Measurements from ENCODE around the gene RPS6KA6.
"Not testable (repeated sequence)": the region's sequence is repeated elsewhere in the genome, so short reads cannot be mapped to it uniquely, and the experiment has no call there.

RPS6KA6 gene

GRCh38 chrX:84165711-84166110 lies 22.3 kb downstream of the RPS6KA6 start:
- in situ Hi-C loops (cut with HindIII; ENCODE audit: low sequenced_read_pairs), result no loop called here

DNA sequence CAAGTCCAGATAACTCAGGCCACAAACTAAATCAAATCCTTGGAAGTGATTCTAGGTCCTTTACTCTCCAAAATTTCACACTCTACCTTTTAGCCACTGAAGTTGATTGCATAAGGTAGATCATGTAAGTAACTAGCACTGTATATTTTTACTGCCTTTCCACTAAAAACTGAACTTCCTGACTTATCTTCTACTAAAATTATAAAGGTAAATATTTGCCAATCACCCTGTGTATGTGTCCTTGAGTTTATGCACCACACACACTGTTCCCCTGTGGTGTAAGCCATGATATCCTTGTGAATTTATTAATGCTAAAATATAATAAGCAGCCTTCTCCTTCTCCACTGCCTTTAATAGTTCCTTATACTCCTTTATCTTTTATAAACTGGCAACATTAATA lies 25.6 kb downstream of the RPS6KA6 start:
- in situ Hi-C loops (cut with HindIII; ENCODE audit: low sequenced_read_pairs), result no loop called here

- in situ Hi-C loops (cut with HindIII; ENCODE audit: low sequenced_read_pairs), result no loop called here
Measured at GRCh38 chrX:84161641-84162040, 26.4 kb downstream of the RPS6KA6 start.

GRCh38 chrX:84160736-84161135 lies 27.3 kb downstream of the RPS6KA6 start:
- in situ Hi-C loops (cut with HindIII; ENCODE audit: low sequenced_read_pairs), result no loop called here

GRCh38 chrX:84156821-84157220 lies 31.2 kb downstream of the RPS6KA6 start:
- in situ Hi-C loops (cut with HindIII; ENCODE audit: low sequenced_read_pairs), result no loop called here

- in situ Hi-C loops (cut with HindIII; ENCODE audit: low sequenced_read_pairs), result no loop called here
Measured at GRCh38 chrX:84155938-84156337, 32.1 kb downstream of the RPS6KA6 start.

GRCh38 chrX:84153538-84153937 lies 34.5 kb downstream of the RPS6KA6 start:
- in situ Hi-C loops (cut with HindIII; ENCODE audit: low sequenced_read_pairs), result no loop called here

DNA sequence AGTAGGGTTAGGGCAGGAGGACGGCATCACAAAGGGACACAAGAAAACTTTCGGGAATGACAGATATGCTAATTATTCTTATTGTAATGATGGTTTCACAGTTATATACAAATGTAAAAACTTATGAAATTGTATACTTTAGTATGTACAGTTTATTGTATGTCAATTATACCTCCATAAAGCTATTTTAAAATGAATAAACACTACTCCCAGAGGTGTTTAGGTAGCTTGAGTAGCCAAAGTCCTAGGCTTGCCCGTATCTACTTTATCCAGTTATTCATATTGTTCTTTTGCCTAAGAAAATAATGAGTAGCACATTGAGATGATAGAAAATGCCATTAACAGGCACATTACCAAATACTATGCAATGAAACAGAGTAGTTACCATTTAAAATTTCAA lies 43.0 kb downstream of the RPS6KA6 start:
- in situ Hi-C loops (cut with HindIII; ENCODE audit: low sequenced_read_pairs), result no loop called here

GRCh38 chrX:84144281-84144680 lies 43.7 kb downstream of the RPS6KA6 start:
- in situ Hi-C loops (cut with HindIII; ENCODE audit: low sequenced_read_pairs), result no loop called here

GRCh38 chrX:84133023-84133422 lies 55.0 kb downstream of the RPS6KA6 start:
- in situ Hi-C loops (cut with HindIII; ENCODE audit: low sequenced_read_pairs), result no loop called here

- in situ Hi-C loops (cut with HindIII; ENCODE audit: low sequenced_read_pairs), result no loop called here
Measured at GRCh38 chrX:84123585-84123984, 64.4 kb downstream of the RPS6KA6 start.

DNA sequence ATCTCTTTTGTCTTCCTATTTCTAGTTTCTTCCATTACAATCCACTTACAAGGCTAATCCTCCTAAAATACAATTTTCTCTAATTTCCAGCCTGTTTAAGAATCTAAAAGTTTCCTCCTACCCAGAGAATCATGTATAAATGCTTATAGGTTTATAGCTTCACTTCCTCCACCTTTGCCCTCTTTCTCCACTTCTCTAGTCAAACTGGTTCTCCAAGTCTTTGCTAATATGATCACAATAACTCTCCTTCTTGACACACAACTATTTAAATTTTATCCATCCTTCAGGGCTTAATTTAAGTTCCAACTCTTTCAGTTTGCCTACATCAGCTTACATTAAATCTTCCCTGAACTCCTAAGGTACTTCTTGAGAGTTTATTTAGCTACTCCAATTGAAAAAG lies 69.2 kb downstream of the RPS6KA6 start:
- in situ Hi-C loops (cut with HindIII; ENCODE audit: low sequenced_read_pairs), result no loop called here

DNA sequence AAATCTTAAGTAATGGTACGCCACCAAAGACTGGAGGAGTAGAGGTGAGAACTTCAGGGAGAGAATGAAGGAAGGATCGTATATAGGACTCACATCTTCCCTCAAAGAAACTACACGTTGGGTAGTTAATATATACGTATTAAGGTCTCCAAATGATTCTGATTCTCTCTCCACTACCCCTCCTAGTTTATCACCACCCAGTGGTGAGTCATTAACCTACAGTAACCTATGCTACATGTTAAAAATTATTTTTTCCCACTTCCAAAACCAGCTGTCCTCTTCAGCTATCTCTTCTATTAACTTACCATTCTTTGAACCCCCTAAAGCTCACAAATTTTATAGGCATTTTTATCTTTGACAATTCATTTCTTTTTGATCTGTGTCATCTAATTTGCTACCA lies 69.7 kb downstream of the RPS6KA6 start:
- in situ Hi-C loops (cut with HindIII; ENCODE audit: low sequenced_read_pairs), result no loop called here

DNA sequence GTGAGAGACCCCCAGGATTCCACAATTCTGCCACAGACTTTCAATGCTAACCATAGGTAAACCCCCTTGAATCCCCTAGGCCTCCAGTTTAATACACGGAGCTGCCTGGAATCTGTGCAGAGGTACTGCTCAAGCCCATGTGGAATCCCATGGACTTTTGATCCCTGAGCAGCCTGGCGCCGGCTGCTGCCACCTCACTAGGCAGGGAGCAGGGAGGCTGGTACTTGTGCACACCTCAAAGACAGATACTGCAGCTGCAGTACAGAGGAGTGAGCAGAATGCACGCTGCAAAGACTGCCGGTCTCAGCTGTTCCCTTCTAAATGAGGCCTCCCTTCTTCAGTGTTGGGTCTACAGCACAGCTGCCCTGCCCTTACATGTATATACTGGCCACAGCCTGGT lies 79.4 kb downstream of the RPS6KA6 start:
- in situ Hi-C loops (cut with HindIII; ENCODE audit: low sequenced_read_pairs), result no loop called here

DNA sequence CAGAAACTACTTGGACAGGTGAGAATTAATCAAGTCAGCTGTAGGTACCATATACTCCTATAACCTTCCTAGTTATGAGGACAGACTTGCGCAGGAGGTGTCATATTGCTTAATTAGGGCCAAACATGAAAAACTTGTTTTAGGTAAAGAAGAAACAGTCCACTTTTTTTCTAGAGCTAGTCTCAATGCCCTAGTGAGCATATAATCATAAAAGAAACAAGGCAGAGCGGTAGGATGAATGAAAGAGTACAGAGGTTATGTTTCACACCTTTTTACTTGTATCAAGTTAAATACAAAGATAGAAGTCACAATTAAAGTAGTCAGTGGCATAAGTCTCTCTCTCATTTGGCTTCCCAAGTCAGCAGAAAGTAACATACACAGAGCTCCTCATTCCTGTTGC lies 88.9 kb downstream of the RPS6KA6 start:
- in situ Hi-C loops (cut with HindIII; ENCODE audit: low sequenced_read_pairs), result no loop called here

GRCh38 chrX:84079479-84080197 lies 108.4 kb downstream of the RPS6KA6 start:
- in situ Hi-C loops (cut with HindIII; ENCODE audit: low sequenced_read_pairs), result not testable (repeated sequence)

GRCh38 chrX:84078991-84079390 lies 109.0 kb downstream of the RPS6KA6 start:
- in situ Hi-C loops (cut with HindIII; ENCODE audit: low sequenced_read_pairs), result no loop called here

DNA sequence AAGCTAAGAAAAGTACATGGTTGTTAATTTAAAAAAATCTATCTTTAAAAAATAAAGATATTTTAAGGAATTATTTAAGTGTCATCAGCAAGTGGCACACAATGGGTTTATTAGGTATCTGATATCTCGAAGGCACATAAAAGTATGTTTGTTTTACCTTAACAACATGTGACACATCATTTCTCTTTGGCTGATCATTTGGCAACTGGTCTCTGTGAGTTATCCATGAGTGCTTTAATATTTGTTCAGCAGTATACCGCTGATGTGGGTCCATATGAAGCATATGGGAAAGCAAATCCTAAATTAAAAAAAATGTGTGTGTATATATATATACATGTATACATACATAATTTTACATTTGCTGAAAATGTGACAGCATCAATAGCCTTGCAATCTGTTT lies 123.2 kb downstream of the RPS6KA6 start:
- in situ Hi-C loops (cut with HindIII; ENCODE audit: low sequenced_read_pairs), result no loop called here

GRCh38 chrX:84064164-84064563 lies 123.8 kb downstream of the RPS6KA6 start:
- in situ Hi-C loops (cut with HindIII; ENCODE audit: low sequenced_read_pairs), result no loop called here

DNA sequence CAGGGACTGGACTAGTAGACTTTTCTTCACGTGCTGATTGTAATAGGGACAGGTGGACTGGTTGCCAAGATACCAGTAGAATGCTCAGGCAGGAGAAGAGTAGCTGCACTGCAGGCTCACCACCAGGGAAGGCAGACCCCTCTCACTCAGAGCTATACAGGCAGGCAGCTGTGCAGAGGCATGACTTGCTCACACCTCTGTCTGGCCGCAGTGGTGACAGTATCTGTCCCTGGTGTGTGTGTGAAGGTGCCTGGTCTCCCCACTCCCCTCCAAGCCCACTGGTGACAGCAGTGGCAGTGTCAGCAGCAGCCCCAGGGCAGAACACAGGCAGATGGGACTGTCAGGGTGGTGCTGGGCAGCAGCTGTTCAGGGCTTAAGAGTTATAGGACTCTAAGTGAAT lies 140.7 kb downstream of the RPS6KA6 start:
- in situ Hi-C loops (cut with HindIII; ENCODE audit: low sequenced_read_pairs), result no loop called here

- in situ Hi-C loops (cut with HindIII; ENCODE audit: low sequenced_read_pairs), result no loop called here
Measured at GRCh38 chrX:84046403-84046984, 141.5 kb downstream of the RPS6KA6 start.

GRCh38 chrX:84044051-84044450 lies 143.9 kb downstream of the RPS6KA6 start:
- in situ Hi-C loops (cut with HindIII; ENCODE audit: low sequenced_read_pairs), result no loop called here
